ENCODE results near the gene SHISAL2B. TPM values are rescaled to one million over a fixed set of nuclear protein-coding genes. Genes with fewer than 3 reads are reported as not detected.

The SHISAL2B gene
- total and polyA plus RNA-seq, 2 donors (not counting 1 experiment from before 2014, with no cell fraction given) = not detected

DNA sequence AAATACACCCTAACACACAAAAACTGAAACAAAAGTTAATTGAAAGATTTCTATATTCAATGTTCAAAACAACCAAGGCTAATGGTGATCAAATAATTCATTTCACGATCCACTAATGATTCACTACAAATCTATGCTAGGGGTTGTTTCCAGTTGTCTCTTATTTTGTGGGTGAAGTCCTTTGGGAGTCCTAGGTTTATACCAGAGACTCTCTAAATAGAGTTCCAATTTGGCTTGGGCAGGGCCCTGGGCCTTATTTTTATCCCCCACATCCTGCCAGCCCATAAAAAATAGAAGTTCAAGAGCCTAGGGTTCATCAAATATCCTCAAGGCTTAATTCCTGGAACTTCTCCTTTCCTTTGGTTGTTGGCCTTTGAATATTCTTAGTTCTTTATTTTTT is 52.1 kb downstream of the SHISAL2B start:
- H3K27ac ChIP-seq (ENCODE audit: low read length in 2 of 2) = no peak overlapping the region
- Mint-ChIP-seq H3K27me3 (no peaks in the 10 kb centered on the region), H3K4me3 (no peak overlapping the region), H3K27ac (no peak overlapping the region), H3K4me1 (no peaks in the 10 kb centered on the region), H3K9me3 (ENCODE audit: insufficient read depth) (no peaks in the 10 kb centered on the region)
- intact Hi-C loops (cut with micrococcal nuclease) = no loop called here
- no peaks in the 10 kb centered on the region for H3K27me3 ChIP-seq (replicated peaks in 1 of 4; ENCODE audit: control extremely low read depth in 1 of 4, control insufficient read depth in 3 of 4, insufficient read depth in 4 of 4, low read length in 3 of 4)
- H4K20me1 ChIP-seq (ENCODE audit: control insufficient read depth, insufficient read depth, low read length, poor library complexity, severe bottlenecking) = no peaks in the 10 kb centered on the region
- H3K4me2 ChIP-seq (replicated peaks; ENCODE audit: low read depth, low read length, poor library complexity, severe bottlenecking) = no peak overlapping the region
- ChIA-PET POLR2A (no interaction called here), CTCF (no interaction called here)
- H3K79me2 ChIP-seq (ENCODE audit: control insufficient read depth, insufficient read depth, low read length) = no peaks in the 10 kb centered on the region
- no peak overlapping the region for H3K9ac ChIP-seq (ENCODE audit: low read length)
- no peaks in the 10 kb centered on the region for H3K9me3 ChIP-seq (ENCODE audit: control extremely low read depth in 1 of 3, control insufficient read depth in 2 of 3, insufficient read depth in 1 of 3, low read length in 2 of 3)
- TF ChIP-seq EZH2 (IDR thresholded peaks at IDR 0.05; ENCODE audit: borderline replicate concordance, insufficient read depth, low read depth, low read length, poor library complexity, severe bottlenecking) (no peak), CTCF (IDR thresholded peaks at IDR 0.05) (no peak)
- no peak for ATAC-seq (ENCODE audit: low read depth)
- peaks cover 6 to 11% of the 10 kb centered on the region in 2 experiments for H3K36me3 ChIP-seq (replicated peaks in 1 of 2; ENCODE audit: control extremely low read depth in 1 of 2, control insufficient read depth in 1 of 2, extremely low read depth in 1 of 2, insufficient read depth in 2 of 2, low read length in 1 of 2)
- no peak overlapping the region for H2AFZ ChIP-seq (ENCODE audit: insufficient read depth, low read depth, low read length, poor library complexity, severe bottlenecking)
- H3K4me3 ChIP-seq (ENCODE audit: control extremely low read depth in 1 of 5, extremely low read depth in 1 of 5, insufficient read depth in 1 of 5, low read depth in 2 of 5, low read length in 4 of 5) = no peak overlapping the region
- no peak for DNase-seq
- no CpG with 5 or more reads among the region's 1 CpG for WGBS (ENCODE audit: insufficient coverage)
- H3K4me1 ChIP-seq (ENCODE audit: control insufficient read depth in 2 of 2, insufficient read depth in 2 of 2, low read length in 2 of 2) = no peaks in the 10 kb centered on the region

GRCh38 chr5:64742821-64743220 is 52.5 kb downstream of the SHISAL2B start:
- TF ChIP-seq CTCF (IDR thresholded peaks at IDR 0.05) (no peak), EZH2 (IDR thresholded peaks at IDR 0.05; ENCODE audit: borderline replicate concordance, insufficient read depth, low read depth, low read length, poor library complexity, severe bottlenecking) (no peak)
- no peak overlapping the region for H2AFZ ChIP-seq (ENCODE audit: insufficient read depth, low read depth, low read length, poor library complexity, severe bottlenecking)
- no peaks in the 10 kb centered on the region for H3K9me3 ChIP-seq (ENCODE audit: control extremely low read depth in 1 of 3, control insufficient read depth in 2 of 3, insufficient read depth in 1 of 3, low read length in 2 of 3)
- H3K79me2 ChIP-seq (ENCODE audit: control insufficient read depth, insufficient read depth, low read length) = no peaks in the 10 kb centered on the region
- H3K27me3 ChIP-seq (replicated peaks in 1 of 4; ENCODE audit: control extremely low read depth in 1 of 4, control insufficient read depth in 3 of 4, insufficient read depth in 4 of 4, low read length in 3 of 4) = no peaks in the 10 kb centered on the region
- Mint-ChIP-seq H3K27ac (peak overlapping the region; percentile 15), H3K27me3 (no peaks in the 10 kb centered on the region), H3K4me3 (no peak overlapping the region), H3K9me3 (ENCODE audit: insufficient read depth) (no peaks in the 10 kb centered on the region), H3K4me1 (no peaks in the 10 kb centered on the region)
- intact Hi-C loops (cut with micrococcal nuclease) = no loop called here
- CTCF ChIA-PET = no interaction called here
- no peak overlapping the region for H3K4me3 ChIP-seq (ENCODE audit: control extremely low read depth in 1 of 5, extremely low read depth in 1 of 5, insufficient read depth in 1 of 5, low read depth in 2 of 5, low read length in 4 of 5)
- POLR2A ChIA-PET = no interaction called here
- H3K9ac ChIP-seq (ENCODE audit: low read length) = no peak overlapping the region
- H3K36me3 ChIP-seq (replicated peaks in 1 of 2; ENCODE audit: control extremely low read depth in 1 of 2, control insufficient read depth in 1 of 2, extremely low read depth in 1 of 2, insufficient read depth in 2 of 2, low read length in 1 of 2) = peaks cover 6 to 11% of the 10 kb centered on the region in 2 experiments
- H3K4me2 ChIP-seq (replicated peaks; ENCODE audit: low read depth, low read length, poor library complexity, severe bottlenecking) = no peak overlapping the region
- no peaks in the 10 kb centered on the region for H4K20me1 ChIP-seq (ENCODE audit: control insufficient read depth, insufficient read depth, low read length, poor library complexity, severe bottlenecking)
- ATAC-seq (ENCODE audit: low read depth) (no peak), DNase-seq (no peak)
- H3K27ac ChIP-seq (ENCODE audit: low read length in 2 of 2) = no peak overlapping the region
- H3K4me1 ChIP-seq (ENCODE audit: control insufficient read depth in 2 of 2, insufficient read depth in 2 of 2, low read length in 2 of 2) = no peaks in the 10 kb centered on the region

Measured in B cell (primary cell).